Stimulated activated CD4-positive, alpha-beta T cell treated with anti-CD3 and anti-CD28 coated beads, Interleukin-12 subunit alpha, Interleukin-12 subunit beta, amount 100 ng/mL, for 24 hours (primary cell): ENCODE measurements around the gene ARPP19.
"Not testable (repeated sequence)": the region's sequence is repeated elsewhere in the genome, so short reads cannot be mapped to it uniquely, and the experiment has no call there.

ENCODE experiments used
- DNase-seq, 2 experiments: peaks; one replicate each; pipeline ENCODE4 v3.0.0-alpha.2; 2020; ENCODE audit warnings: low read depth in 2 of 2

Gene ARPP19

GRCh38 chr15:52551186-52551585 lies 17.6 kb downstream of the ARPP19 start:
- DNase-seq, result not testable (repeated sequence)

GRCh38 chr15:52546031-52546751 lies 22.6 kb downstream of the ARPP19 start:
- DNase-seq, result no peak

- DNase-seq, result no peak
Observed at GRCh38 chr15:52540374-52541012, 28.3 kb downstream of the ARPP19 start.

GRCh38 chr15:52537459-52537858 lies 31.4 kb downstream of the ARPP19 start:
- no peak for DNase-seq

GRCh38 chr15:52532427-52532826 lies 36.4 kb downstream of the ARPP19 start:
- no peak for DNase-seq

- DNase-seq, result no peak
Observed at GRCh38 chr15:52529940-52530339, 38.9 kb downstream of the ARPP19 start.

- no peak for DNase-seq
Observed at GRCh38 chr15:52529341-52529924, 39.4 kb downstream of the ARPP19 start.

GRCh38 chr15:52528564-52529340 lies 40.1 kb downstream of the ARPP19 start, which contains the start of gene MYO5A:
TSS of gene MYO5A (minus strand) at chr15:52528880. CDS start at chr15:52528806, 74 bp downstream.
- peak; percentile 60 to 62 for DNase-seq

- peak; percentile 19 to 43 for DNase-seq
Observed at GRCh38 chr15:52527911-52528563, 40.8 kb downstream of the ARPP19 start.

- DNase-seq, result no peak
Observed at GRCh38 chr15:52527196-52527910, 41.5 kb downstream of the ARPP19 start.

- no peak for DNase-seq
Observed at GRCh38 chr15:52524223-52525136, 44.4 kb downstream of the ARPP19 start.

- no peak for DNase-seq
Observed at GRCh38 chr15:52523647-52524046, 45.2 kb downstream of the ARPP19 start.

- no peak for DNase-seq
Observed at GRCh38 chr15:52523192-52523591, 45.6 kb downstream of the ARPP19 start.

GRCh38 chr15:52521682-52522081 lies 47.1 kb downstream of the ARPP19 start:
- no peak for DNase-seq

GRCh38 chr15:52520421-52520820 lies 48.4 kb downstream of the ARPP19 start:
- DNase-seq, result no peak

GRCh38 chr15:52518487-52519371 lies 50.1 kb downstream of the ARPP19 start:
- DNase-seq, result no peak

GRCh38 chr15:52517014-52517413 lies 51.8 kb downstream of the ARPP19 start:
- no peak for DNase-seq

- no peak for DNase-seq
Observed at GRCh38 chr15:52515343-52515742, 53.5 kb downstream of the ARPP19 start.

GRCh38 chr15:52514482-52514881 lies 54.3 kb downstream of the ARPP19 start:
- DNase-seq, result no peak
